Liver (tissue), 9 donors: Measurements from ENCODE around the gene NAT8L. TPM values are rescaled to one million over a fixed set of nuclear protein-coding genes. Genes with fewer than 3 reads are reported as not detected.
A peak's percentile ranks its signal among the peaks of the same experiment; 100 is the strongest.

ENCODE experiments used
- DNase-seq: peaks from one replicate; pipeline ENCODE4 v3.0.0-alpha.2; 2017; ENCODE audit warnings: low spot score
- H3K27ac ChIP-seq, 2 donors: one replicate each; pipeline ENCODE4 v1.7.0; 2013; ENCODE audit warnings: inconsistent platforms in 2 of 2, low read length in 2 of 2, control low read depth in 1 of 2, low read depth in 1 of 2, mild to moderate bottlenecking in 1 of 2
- H3K27me3 ChIP-seq, 4 donors: one replicate each; pipeline versions ENCODE4 v1.6.1 to v1.7.0; 2013; ENCODE audit warnings: low read length in 3 of 4, inconsistent platforms in 1 of 4, mild to moderate bottlenecking in 1 of 4, moderate library complexity in 1 of 4; ENCODE audit not compliant: control insufficient read depth in 4 of 4, insufficient read depth in 4 of 4
- H3K36me3 ChIP-seq, 4 donors: one replicate each; pipeline versions ENCODE4 v1.6.1 to v1.7.0; 2013; ENCODE audit warnings: low read length in 3 of 4, mild to moderate bottlenecking in 3 of 4, low read depth in 1 of 4, moderate library complexity in 1 of 4; ENCODE audit not compliant: control insufficient read depth in 4 of 4, insufficient read depth in 3 of 4
- H3K4me1 ChIP-seq, 4 donors: one replicate each; pipeline versions ENCODE4 v1.6.1 to v1.7.0; 2013; ENCODE audit warnings: low read length in 3 of 4, mild to moderate bottlenecking in 3 of 4, moderate library complexity in 1 of 4; ENCODE audit not compliant: control insufficient read depth in 4 of 4, insufficient read depth in 4 of 4
- H3K4me3 ChIP-seq, 3 donors: one replicate each; pipeline versions ENCODE4 v1.6.1 to v1.7.0; 2013; ENCODE audit warnings: low read length in 3 of 3, control low read depth in 1 of 3, low read depth in 1 of 3, mild to moderate bottlenecking in 1 of 3
- H3K9ac ChIP-seq, 2 donors: one replicate each; pipeline ENCODE4 v1.7.0; 2013; ENCODE audit warnings: low read length in 2 of 2, mild to moderate bottlenecking in 2 of 2, moderate library complexity in 2 of 2, control low read depth in 1 of 2, low read depth in 1 of 2
- H3K9me3 ChIP-seq, 4 donors: one replicate each; pipeline versions ENCODE4 v1.6.1 to v1.7.0; 2013; ENCODE audit warnings: low read length in 3 of 4; ENCODE audit not compliant: control insufficient read depth in 4 of 4
- EGR1 ChIP-seq, 2 donors: IDR thresholded peaks; 2 replicates each; pipeline ENCODE4 v1.6.1; 2016 to 2018; ENCODE audit warnings: antibody characterized with exemption in 2 of 2, low read depth in 2 of 2
- FOXA1 ChIP-seq: IDR thresholded peaks from 2 replicates; pipeline ENCODE4 v1.6.1; 2016; ENCODE audit warnings: antibody characterized with exemption
- FOXA2 ChIP-seq: IDR thresholded peaks from 2 replicates; pipeline ENCODE4 v1.6.1; 2016; ENCODE audit warnings: antibody characterized with exemption
- GABPA ChIP-seq, 2 donors: IDR thresholded peaks in 1 of 2; conservative IDR thresholded peaks in 1 of 2; 2 replicates each; pipeline ENCODE4 v1.6.1; 2016; ENCODE audit warnings: antibody characterized with exemption in 2 of 2, mild to moderate bottlenecking in 1 of 2, moderate library complexity in 1 of 2
- HNF4A ChIP-seq, 2 donors: conservative IDR thresholded peaks; 2 replicates each; pipeline ENCODE4 v1.6.1; 2016; ENCODE audit warnings: antibody characterized with exemption in 2 of 2, mild to moderate bottlenecking in 2 of 2
- HNF4G ChIP-seq: IDR thresholded peaks from 2 replicates; pipeline ENCODE4 v1.6.1; 2016; ENCODE audit warnings: antibody characterized with exemption
- JUND ChIP-seq, 2 donors: IDR thresholded peaks; 2 replicates each; pipeline ENCODE4 v1.6.1; 2016; ENCODE audit warnings: antibody characterized with exemption in 2 of 2
- NR2F2 ChIP-seq: IDR thresholded peaks from 2 replicates; pipeline ENCODE4 v1.6.1; 2016; ENCODE audit warnings: antibody characterized with exemption
- RAD21 ChIP-seq, 2 donors: IDR thresholded peaks; 2 replicates each; pipeline ENCODE4 v1.6.1; 2016; ENCODE audit warnings: antibody characterized with exemption in 2 of 2, mild to moderate bottlenecking in 2 of 2
- RXRA ChIP-seq, 2 donors: IDR thresholded peaks; 2 replicates each; pipeline ENCODE4 v1.6.1; 2017 to 2018; ENCODE audit warnings: antibody characterized with exemption in 2 of 2, mild to moderate bottlenecking in 1 of 2
- SP1 ChIP-seq: IDR thresholded peaks from 2 replicates; pipeline ENCODE4 v1.6.1; 2018; ENCODE audit warnings: antibody characterized with exemption, mild to moderate bottlenecking
- TAF1 ChIP-seq: conservative IDR thresholded peaks from 2 replicates; pipeline ENCODE4 v1.6.1; 2016; ENCODE audit warnings: antibody characterized with exemption, mild to moderate bottlenecking
- YY1 ChIP-seq: IDR thresholded peaks from 2 replicates; pipeline ENCODE4 v1.6.1; 2016; ENCODE audit warnings: antibody characterized with exemption, mild to moderate bottlenecking
- WGBS: extraction: QIAGEN DNeasy Blood & Tissue Kit; methylation state at CpG from one replicate; pipeline ENCODE4 v1.1.7; 2013; 5-methylcytosine and 5-hydroxymethylcytosine counted together
- polyA plus RNA-seq, 2 donors: library from polyadenylated mRNA; stranded (reverse) in 1 of 2; unstranded in 1 of 2; fragments of 200-250 nt in 1 of 2; fragments of >200 nt in 1 of 2; fragmentation: Nextera tagmentation in 1 of 2; extraction: Ambion mirVana in 1 of 2; gene quantifications; one replicate each; pipeline versions ENCODE4 v1.2.1 to v1.2.3, GENCODE V29; 2013 to 2015
- total RNA-seq, 2 donors: library from RNA; depleted of rRNA; stranded (reverse); fragments of >200 nt; gene quantifications; one replicate each; pipeline ENCODE4 v1.2.3, GENCODE V29; 2014
- TF ChIP-seq, protein P1 (sequence below): IDR thresholded peaks from 2 replicates; pipeline ENCODE4 v1.6.1; 2016; ENCODE audit warnings: antibody characterized with exemption
- TF ChIP-seq, protein P2 (sequence below): IDR thresholded peaks from 2 replicates; pipeline ENCODE4 v1.6.1; 2016; ENCODE audit warnings: antibody characterized with exemption, mild to moderate bottlenecking
- TF ChIP-seq, protein P3 (sequence below): IDR thresholded peaks from 2 replicates; pipeline ENCODE4 v1.6.1; 2016; ENCODE audit warnings: antibody characterized with exemption
- TF ChIP-seq, protein P4 (sequence below): IDR thresholded peaks from 2 replicates; pipeline ENCODE4 v1.6.1; 2016; ENCODE audit warnings: antibody characterized with exemption
- donor health status: healthy.
- donor health status: healthy.
- donor health status: healthy.
- donor health status: healthy.
- donor health status: healthy.

NAT8L gene
- total and polyA plus RNA-seq, 4 donors, result 0.07 to 0.09 (median 0.08) TPM; not detected in 1

DNA sequence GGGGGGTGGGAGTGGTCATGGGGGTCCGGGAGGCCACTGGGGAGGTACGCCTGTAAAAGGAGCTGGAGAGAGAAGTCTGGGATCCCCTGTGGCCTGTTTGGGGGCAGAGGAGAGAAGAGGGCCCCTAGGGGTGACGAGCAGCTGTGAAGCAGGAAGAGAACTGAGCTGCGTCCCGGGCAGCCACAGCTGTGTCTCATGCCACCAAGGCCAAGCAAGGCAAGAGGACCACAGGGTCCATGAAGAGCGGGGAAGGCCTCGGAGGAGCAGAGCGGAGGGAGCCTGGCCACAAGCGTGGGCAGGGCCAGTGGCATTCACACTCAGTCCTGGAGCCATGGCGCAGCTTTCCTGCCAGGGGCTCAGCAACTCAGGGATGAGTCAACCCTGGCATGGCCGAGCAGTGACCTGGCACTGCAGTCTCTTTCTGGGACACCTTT is 13.6 kb upstream of the NAT8L start:
- WGBS, result 86% methylated on average over 11 of the region's 11 CpGs
- TF ChIP-seq RXRA (IDR thresholded peaks at IDR 0.05), result no peak
- TF ChIP-seq JUND (IDR thresholded peaks at IDR 0.05), result no peak
- TF ChIP-seq, protein P1, sequence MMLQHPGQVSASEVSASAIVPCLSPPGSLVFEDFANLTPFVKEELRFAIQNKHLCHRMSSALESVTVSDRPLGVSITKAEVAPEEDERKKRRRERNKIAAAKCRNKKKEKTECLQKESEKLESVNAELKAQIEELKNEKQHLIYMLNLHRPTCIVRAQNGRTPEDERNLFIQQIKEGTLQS, result no peak
- TF ChIP-seq, protein P2, sequence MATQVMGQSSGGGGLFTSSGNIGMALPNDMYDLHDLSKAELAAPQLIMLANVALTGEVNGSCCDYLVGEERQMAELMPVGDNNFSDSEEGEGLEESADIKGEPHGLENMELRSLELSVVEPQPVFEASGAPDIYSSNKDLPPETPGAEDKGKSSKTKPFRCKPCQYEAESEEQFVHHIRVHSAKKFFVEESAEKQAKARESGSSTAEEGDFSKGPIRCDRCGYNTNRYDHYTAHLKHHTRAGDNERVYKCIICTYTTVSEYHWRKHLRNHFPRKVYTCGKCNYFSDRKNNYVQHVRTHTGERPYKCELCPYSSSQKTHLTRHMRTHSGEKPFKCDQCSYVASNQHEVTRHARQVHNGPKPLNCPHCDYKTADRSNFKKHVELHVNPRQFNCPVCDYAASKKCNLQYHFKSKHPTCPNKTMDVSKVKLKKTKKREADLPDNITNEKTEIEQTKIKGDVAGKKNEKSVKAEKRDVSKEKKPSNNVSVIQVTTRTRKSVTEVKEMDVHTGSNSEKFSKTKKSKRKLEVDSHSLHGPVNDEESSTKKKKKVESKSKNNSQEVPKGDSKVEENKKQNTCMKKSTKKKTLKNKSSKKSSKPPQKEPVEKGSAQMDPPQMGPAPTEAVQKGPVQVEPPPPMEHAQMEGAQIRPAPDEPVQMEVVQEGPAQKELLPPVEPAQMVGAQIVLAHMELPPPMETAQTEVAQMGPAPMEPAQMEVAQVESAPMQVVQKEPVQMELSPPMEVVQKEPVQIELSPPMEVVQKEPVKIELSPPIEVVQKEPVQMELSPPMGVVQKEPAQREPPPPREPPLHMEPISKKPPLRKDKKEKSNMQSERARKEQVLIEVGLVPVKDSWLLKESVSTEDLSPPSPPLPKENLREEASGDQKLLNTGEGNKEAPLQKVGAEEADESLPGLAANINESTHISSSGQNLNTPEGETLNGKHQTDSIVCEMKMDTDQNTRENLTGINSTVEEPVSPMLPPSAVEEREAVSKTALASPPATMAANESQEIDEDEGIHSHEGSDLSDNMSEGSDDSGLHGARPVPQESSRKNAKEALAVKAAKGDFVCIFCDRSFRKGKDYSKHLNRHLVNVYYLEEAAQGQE, result no peak
- no peak for TF ChIP-seq SP1
- no peak for TF ChIP-seq HNF4A (conservative IDR thresholded peaks at IDR 0.05)
- TF ChIP-seq FOXA1, result no peak
- TF ChIP-seq NR2F2, result no peak
- no peak for TF ChIP-seq HNF4G
- TF ChIP-seq, protein P3, sequence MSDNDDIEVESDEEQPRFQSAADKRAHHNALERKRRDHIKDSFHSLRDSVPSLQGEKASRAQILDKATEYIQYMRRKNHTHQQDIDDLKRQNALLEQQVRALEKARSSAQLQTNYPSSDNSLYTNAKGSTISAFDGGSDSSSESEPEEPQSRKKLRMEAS, result no peak
- TF ChIP-seq EGR1 (IDR thresholded peaks at IDR 0.05; ENCODE audit: low read depth in 2 of 2), result no peak
- TF ChIP-seq RAD21 (IDR thresholded peaks at IDR 0.05), result no peak
- TF ChIP-seq GABPA (IDR thresholded peaks at IDR 0.05 in 1 of 2, conservative IDR thresholded peaks at IDR 0.05 in 1 of 2), result no peak
- no peak for TF ChIP-seq FOXA2
- TF ChIP-seq, protein P4, sequence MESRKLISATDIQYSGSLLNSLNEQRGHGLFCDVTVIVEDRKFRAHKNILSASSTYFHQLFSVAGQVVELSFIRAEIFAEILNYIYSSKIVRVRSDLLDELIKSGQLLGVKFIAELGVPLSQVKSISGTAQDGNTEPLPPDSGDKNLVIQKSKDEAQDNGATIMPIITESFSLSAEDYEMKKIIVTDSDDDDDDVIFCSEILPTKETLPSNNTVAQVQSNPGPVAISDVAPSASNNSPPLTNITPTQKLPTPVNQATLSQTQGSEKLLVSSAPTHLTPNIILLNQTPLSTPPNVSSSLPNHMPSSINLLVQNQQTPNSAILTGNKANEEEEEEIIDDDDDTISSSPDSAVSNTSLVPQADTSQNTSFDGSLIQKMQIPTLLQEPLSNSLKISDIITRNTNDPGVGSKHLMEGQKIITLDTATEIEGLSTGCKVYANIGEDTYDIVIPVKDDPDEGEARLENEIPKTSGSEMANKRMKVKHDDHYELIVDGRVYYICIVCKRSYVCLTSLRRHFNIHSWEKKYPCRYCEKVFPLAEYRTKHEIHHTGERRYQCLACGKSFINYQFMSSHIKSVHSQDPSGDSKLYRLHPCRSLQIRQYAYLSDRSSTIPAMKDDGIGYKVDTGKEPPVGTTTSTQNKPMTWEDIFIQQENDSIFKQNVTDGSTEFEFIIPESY, result no peak
- Histone ChIP-seq H3K4me3 (no peak overlapping the region), H3K9me3 (no peaks in the 10 kb centered on the region), H3K27ac (no peak overlapping the region), H3K36me3 (no peaks in the 10 kb centered on the region), H3K4me1 (peaks cover 9 to 14% (median 12%) of the 10 kb centered on the region in 4 donors), H3K9ac (no peak overlapping the region), H3K27me3 (peaks cover 0 to 6% (median 2%) of the 10 kb centered on the region in 4 donors)
- no peak for DNase-seq

DNA sequence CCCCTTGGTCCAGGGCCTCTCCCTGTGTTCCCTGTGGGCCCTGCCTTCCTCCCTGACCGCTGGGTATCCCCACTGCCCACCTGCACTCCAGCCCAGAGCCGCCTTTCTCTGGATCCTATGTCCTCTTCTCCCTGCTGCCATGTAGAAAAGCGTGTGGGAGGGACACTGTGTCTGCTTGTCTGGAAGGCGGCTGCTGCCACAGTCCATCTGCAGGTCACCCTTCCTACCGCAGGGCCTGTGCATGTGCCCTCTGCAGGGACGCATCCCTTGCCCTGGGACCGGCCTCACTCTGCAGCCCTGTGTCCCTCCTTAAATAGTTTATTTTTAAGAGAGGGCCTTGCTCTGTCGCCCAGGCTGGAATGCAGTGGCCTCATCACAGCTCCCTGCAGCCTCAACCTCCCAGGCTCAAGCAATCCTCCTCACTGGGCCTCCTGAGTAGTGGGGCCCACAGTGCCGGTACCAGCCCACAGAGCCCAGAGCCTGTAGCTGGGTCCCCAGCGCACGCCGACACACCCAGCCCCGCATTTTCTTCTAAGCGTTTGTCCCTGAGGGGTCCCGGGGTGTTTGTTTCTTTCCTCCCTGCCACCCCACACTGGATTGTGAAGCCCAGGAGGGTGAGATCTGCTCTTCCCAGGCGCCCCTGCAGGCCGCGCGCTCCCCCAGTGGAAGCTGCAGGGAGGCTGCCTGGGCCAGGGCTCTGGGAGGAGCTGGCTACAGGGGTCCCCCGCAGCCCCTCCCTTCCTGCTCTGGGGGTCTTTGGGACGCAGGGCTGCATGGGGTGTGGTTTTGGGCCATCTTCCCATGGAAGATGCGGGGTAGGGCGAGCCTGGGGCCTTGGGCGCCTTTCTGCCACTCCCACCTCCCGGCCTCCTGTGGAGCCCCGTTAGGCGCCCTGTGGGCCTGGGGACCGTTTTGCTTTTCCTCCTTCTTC is 12.8 kb upstream of the NAT8L start:
- peak; percentile 27 for DNase-seq
- peaks cover 0 to 8% (median 3%) of the 10 kb centered on the region in 4 donors for H3K27me3 ChIP-seq
- TF ChIP-seq, protein P3, result no peak
- TF ChIP-seq, protein P1, result no peak
- TF ChIP-seq, protein P2, result no peak
- TF ChIP-seq FOXA1 (no peak), FOXA2 (no peak), TAF1 (no peak), RXRA (IDR thresholded peaks at IDR 0.05) (no peak), RAD21 (IDR thresholded peaks at IDR 0.05) (no peak), EGR1 (IDR thresholded peaks at IDR 0.05; ENCODE audit: low read depth in 2 of 2) (no peak), NR2F2 (no peak), HNF4G (no peak), GABPA (IDR thresholded peaks at IDR 0.05 in 1 of 2, conservative IDR thresholded peaks at IDR 0.05 in 1 of 2) (no peak), YY1 (no peak), SP1 (no peak)

More for the DNA sequence above, 12.8 kb upstream of the NAT8L start:
- Histone ChIP-seq H3K9ac (no peak overlapping the region), H3K4me3 (no peak overlapping the region), H3K4me1 (peaks cover 6 to 8% (median 6%) of the 10 kb centered on the region in 4 donors), H3K36me3 (no peaks in the 10 kb centered on the region), H3K27ac (no peak overlapping the region), H3K9me3 (no peaks in the 10 kb centered on the region)
- WGBS, result 70% methylated on average over 28 of the region's 28 CpGs
